Loucy (cell line): ENCODE data around the gene ANKRD18B.

Experiments used
- EZH2phosphoT487 ChIP-seq: fragments of 200-600 bp; IDR thresholded peaks from 2 replicates; pipeline ENCODE4 v1.6.1; 2018; ENCODE audit warnings: antibody characterized with exemption, mild to moderate bottlenecking, moderate library complexity, borderline replicate concordance
- TF ChIP-seq, protein P1 (sequence below): fragments of 200-600 bp; sonication (generic); conservative IDR thresholded peaks from 2 replicates; pipeline ENCODE4 v1.5.1; 2014; ENCODE audit warnings: mild to moderate bottlenecking, antibody characterized with exemption, low read length

DNA sequence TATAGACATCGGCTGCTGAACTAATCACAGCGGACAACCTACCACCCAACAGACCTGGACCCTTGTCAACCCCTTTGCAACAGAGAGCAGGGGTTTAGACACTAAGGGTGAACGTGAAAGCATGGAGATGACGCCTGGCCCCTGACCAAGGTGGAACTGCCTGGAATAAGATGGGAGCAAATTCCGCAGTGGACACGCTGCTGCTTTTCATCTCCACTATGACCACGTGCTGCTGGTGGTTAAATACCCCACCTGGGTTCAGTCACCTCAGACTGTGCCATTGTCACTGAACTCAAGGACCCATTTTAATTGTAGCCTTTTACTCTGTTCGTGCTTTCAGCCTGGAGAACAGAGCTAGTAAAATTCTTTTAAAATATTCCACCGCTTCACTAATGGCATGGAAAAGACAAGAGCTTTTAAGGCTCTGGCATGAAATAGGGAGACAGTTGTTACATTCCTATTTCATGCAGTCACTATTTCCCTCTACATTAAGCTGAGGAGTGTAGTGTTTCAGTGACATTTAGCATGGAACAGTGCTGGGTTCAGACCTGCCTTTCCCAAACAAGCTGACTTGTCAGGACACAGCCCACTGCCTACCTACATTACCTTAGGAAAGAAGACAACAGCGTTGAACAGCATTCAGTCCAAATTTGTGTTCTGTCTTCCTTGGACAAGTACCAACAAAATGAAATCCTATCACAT lies 96.8 kb downstream of the ANKRD18B start:
- TF ChIP-seq, protein P1, sequence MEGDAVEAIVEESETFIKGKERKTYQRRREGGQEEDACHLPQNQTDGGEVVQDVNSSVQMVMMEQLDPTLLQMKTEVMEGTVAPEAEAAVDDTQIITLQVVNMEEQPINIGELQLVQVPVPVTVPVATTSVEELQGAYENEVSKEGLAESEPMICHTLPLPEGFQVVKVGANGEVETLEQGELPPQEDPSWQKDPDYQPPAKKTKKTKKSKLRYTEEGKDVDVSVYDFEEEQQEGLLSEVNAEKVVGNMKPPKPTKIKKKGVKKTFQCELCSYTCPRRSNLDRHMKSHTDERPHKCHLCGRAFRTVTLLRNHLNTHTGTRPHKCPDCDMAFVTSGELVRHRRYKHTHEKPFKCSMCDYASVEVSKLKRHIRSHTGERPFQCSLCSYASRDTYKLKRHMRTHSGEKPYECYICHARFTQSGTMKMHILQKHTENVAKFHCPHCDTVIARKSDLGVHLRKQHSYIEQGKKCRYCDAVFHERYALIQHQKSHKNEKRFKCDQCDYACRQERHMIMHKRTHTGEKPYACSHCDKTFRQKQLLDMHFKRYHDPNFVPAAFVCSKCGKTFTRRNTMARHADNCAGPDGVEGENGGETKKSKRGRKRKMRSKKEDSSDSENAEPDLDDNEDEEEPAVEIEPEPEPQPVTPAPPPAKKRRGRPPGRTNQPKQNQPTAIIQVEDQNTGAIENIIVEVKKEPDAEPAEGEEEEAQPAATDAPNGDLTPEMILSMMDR, result no peak
- TF ChIP-seq EZH2phosphoT487, result no peak
